ENCODE measurements around the gene GABPB2.

Gene GABPB2

DNA sequence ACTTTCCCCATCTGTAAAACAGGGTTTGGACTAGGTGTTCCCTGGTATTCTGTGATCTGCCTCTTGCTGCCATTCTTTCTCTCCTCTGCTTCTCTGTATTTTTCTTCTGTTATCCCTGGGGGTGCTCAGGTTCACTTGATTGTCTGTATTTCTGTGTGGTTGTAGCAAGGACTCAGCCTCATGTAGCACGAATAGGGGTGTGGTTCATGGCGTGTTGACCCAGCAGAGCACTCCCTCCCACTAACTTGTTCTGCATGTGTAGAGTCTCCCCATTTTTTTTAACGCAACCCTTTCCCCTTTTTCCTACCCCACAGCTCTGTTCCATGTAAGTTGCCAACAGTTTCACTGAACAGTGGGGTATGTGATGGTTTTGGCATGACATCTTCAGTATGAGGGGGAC, 35.4 kb upstream of the GABPB2 start:
- Histone ChIP-seq H3K27me3 (ENCODE audit: insufficient read depth, poor library complexity, severe bottlenecking) (no peaks in the 10 kb centered on the region), H3K4me1 (ENCODE audit: insufficient read depth, poor library complexity, severe bottlenecking) (no peaks in the 10 kb centered on the region), H3K9me3 (ENCODE audit: severe bottlenecking) (no peaks in the 10 kb centered on the region), H3K36me3 (ENCODE audit: low read depth) (peaks cover 21% of the 10 kb centered on the region), H3K27ac (ENCODE audit: poor library complexity, severe bottlenecking) (no peak overlapping the region), H3K4me3 (ENCODE audit: severe bottlenecking) (no peak overlapping the region)
- TF ChIP-seq, protein P1, sequence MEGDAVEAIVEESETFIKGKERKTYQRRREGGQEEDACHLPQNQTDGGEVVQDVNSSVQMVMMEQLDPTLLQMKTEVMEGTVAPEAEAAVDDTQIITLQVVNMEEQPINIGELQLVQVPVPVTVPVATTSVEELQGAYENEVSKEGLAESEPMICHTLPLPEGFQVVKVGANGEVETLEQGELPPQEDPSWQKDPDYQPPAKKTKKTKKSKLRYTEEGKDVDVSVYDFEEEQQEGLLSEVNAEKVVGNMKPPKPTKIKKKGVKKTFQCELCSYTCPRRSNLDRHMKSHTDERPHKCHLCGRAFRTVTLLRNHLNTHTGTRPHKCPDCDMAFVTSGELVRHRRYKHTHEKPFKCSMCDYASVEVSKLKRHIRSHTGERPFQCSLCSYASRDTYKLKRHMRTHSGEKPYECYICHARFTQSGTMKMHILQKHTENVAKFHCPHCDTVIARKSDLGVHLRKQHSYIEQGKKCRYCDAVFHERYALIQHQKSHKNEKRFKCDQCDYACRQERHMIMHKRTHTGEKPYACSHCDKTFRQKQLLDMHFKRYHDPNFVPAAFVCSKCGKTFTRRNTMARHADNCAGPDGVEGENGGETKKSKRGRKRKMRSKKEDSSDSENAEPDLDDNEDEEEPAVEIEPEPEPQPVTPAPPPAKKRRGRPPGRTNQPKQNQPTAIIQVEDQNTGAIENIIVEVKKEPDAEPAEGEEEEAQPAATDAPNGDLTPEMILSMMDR (IDR thresholded peaks at IDR 0.05; ENCODE audit: poor library complexity, severe bottlenecking): no peak
- ATAC-seq (ENCODE audit: low read depth): no peak
- DNase-seq (ENCODE audit: low spot score): no peak

DNA sequence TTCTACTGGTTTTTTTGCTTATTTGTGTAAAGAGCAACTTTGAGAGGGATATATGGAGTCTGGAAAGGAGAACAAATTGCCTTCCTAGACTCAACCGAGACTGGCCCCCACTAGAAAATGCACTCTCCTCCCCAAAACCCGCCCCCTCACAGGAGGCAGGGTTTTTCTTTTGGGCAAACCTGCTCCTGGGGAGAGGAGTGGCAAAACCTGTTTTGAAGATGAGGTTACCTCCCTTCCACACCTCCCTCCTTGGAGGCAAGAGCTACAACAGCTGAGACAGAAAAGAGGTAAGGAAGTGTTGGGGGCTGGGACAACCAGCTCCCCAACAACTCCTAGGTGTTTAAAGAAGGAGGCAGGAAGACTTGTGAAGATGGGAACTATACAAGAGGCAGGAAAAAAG, 34.2 kb upstream of the GABPB2 start, which contains the start of gene BNIPL:
TSS of gene BNIPL (plus strand) at position 231 of the 400 bp plus-strand sequence. CDS start at position 371, 140 bp downstream.
- no peak for DNase-seq (ENCODE audit: low spot score)
- TF ChIP-seq, protein P1 (IDR thresholded peaks at IDR 0.05; ENCODE audit: poor library complexity, severe bottlenecking): no peak
- peaks cover 14% of the 10 kb centered on the region for H3K36me3 ChIP-seq (ENCODE audit: low read depth)
- no peaks in the 10 kb centered on the region for H3K4me1 ChIP-seq (ENCODE audit: insufficient read depth, poor library complexity, severe bottlenecking)
- no peak for ATAC-seq (ENCODE audit: low read depth)
- no peak within 1 kb of the TSS for H3K27ac ChIP-seq (ENCODE audit: poor library complexity, severe bottlenecking)
- H3K4me3 ChIP-seq (ENCODE audit: severe bottlenecking): no peak within 1 kb of the TSS
- H3K27me3 ChIP-seq (ENCODE audit: insufficient read depth, poor library complexity, severe bottlenecking): no peaks in the 10 kb centered on the region
- no peaks in the 10 kb centered on the region for H3K9me3 ChIP-seq (ENCODE audit: severe bottlenecking)

DNA sequence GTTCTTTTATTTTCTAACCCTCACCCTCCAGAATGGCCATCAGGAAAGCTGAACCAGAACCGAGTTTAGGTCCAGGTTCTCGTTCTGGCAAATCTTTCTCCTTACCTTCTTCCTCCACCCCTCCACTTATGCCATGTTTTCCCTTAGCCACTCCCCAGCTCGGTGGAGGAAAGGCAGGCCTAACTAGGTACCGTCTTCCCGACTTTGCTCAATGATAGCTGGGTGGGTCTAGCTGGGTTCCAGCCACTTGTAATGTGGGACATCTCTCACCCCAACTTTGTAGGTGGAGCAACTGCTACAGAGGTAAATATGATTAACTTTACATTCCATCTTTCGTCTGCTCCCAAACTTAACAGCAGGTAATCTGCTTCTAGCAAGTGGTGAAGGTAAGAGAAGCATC, 33.5 kb upstream of the GABPB2 start:
- Histone ChIP-seq H3K27me3 (ENCODE audit: insufficient read depth, poor library complexity, severe bottlenecking) (no peaks in the 10 kb centered on the region), H3K27ac (ENCODE audit: poor library complexity, severe bottlenecking) (no peak overlapping the region), H3K4me1 (ENCODE audit: insufficient read depth, poor library complexity, severe bottlenecking) (no peaks in the 10 kb centered on the region), H3K36me3 (ENCODE audit: low read depth) (peaks cover 9% of the 10 kb centered on the region), H3K4me3 (ENCODE audit: severe bottlenecking) (no peak overlapping the region), H3K9me3 (ENCODE audit: severe bottlenecking) (no peaks in the 10 kb centered on the region)
- TF ChIP-seq, protein P1 (IDR thresholded peaks at IDR 0.05; ENCODE audit: poor library complexity, severe bottlenecking): no peak
- DNase-seq (ENCODE audit: low spot score) (no peak), ATAC-seq (ENCODE audit: low read depth) (no peak)

DNA sequence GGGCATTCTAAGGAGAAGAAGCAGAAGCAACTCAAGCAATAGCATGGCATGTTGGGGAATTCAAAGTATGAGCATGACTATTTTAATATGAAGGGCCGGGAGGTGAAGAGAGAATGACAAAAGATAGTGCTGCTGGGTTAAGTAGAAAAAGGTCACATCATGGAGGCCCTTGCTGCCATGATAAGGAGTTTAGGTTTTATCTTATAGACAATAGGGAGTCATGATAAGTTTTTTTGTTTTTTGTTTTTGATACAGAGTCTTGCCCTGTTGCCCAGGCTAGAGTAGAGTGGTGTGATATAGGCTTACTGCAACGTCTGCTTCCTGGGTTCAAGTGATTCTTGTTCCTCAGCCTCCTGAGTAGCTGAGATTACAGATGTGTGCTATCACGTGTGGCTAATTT, 31.0 kb upstream of the GABPB2 start:
- no peaks in the 10 kb centered on the region for H3K9me3 ChIP-seq (ENCODE audit: severe bottlenecking)
- no peaks in the 10 kb centered on the region for H3K4me1 ChIP-seq (ENCODE audit: insufficient read depth, poor library complexity, severe bottlenecking)
- ATAC-seq (ENCODE audit: low read depth) (no peak), DNase-seq (ENCODE audit: low spot score) (no peak)
- H3K36me3 ChIP-seq (ENCODE audit: low read depth): peaks cover under 1% of the 10 kb centered on the region; the same call in 1 of the 2 replicates
- TF ChIP-seq, protein P1 (IDR thresholded peaks at IDR 0.05; ENCODE audit: poor library complexity, severe bottlenecking): no peak
- no peak overlapping the region for H3K4me3 ChIP-seq (ENCODE audit: severe bottlenecking)
- no peaks in the 10 kb centered on the region for H3K27me3 ChIP-seq (ENCODE audit: insufficient read depth, poor library complexity, severe bottlenecking)
- H3K27ac ChIP-seq (ENCODE audit: poor library complexity, severe bottlenecking): no peak overlapping the region

DNA sequence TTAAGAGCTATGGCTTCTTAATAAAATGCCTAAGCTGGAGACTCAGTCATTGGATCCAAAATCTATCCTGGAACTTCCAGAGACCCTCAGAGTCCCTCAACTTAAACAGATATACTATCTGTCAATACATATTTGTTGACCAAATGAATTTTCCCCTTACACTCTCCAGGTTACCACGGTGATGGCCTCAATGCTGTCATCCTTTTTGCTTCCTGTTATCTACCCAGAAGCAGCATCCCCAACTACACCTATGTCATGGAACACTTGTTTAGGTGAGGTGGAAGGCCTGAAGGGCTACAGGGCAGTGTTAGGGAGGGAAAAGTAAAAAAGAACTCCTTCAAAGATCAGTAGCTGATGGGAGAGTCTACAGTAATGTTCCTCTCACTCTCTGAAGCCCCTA, 27.4 kb upstream of the GABPB2 start:
- ATAC-seq (ENCODE audit: low read depth): no peak
- Histone ChIP-seq H3K9me3 (ENCODE audit: severe bottlenecking) (no peaks in the 10 kb centered on the region), H3K27me3 (ENCODE audit: insufficient read depth, poor library complexity, severe bottlenecking) (no peaks in the 10 kb centered on the region), H3K36me3 (ENCODE audit: low read depth) (no peaks in the 10 kb centered on the region), H3K27ac (ENCODE audit: poor library complexity, severe bottlenecking) (no peak overlapping the region), H3K4me1 (ENCODE audit: insufficient read depth, poor library complexity, severe bottlenecking) (no peaks in the 10 kb centered on the region), H3K4me3 (ENCODE audit: severe bottlenecking) (no peak overlapping the region)
- TF ChIP-seq, protein P1 (IDR thresholded peaks at IDR 0.05; ENCODE audit: poor library complexity, severe bottlenecking): no peak
- DNase-seq (ENCODE audit: low spot score): no peak

Measured in RWPE2 (cell line).